Mesothelial cell of epicardium (in vitro differentiated cells): Measurements from ENCODE around the gene CH25H. TPM values are rescaled to one million over a fixed set of nuclear protein-coding genes. Genes with fewer than 3 reads are reported as not detected.

Source experiments
- DNase-seq, 2 experiments: peaks; one replicate each; pipeline ENCODE4 v3.0.0; 2021; ENCODE audit warnings: low spot score in 2 of 2; ENCODE audit not compliant: unreplicated experiment in 2 of 2
- H3K27ac Mint-ChIP-seq: 2 replicates; pipeline ENCODE4 v1.8.0; 2021; ENCODE audit warnings: mixed read lengths
- H3K27me3 Mint-ChIP-seq: 2 replicates; pipeline ENCODE4 v1.8.0; 2021; ENCODE audit warnings: low read depth, mixed read lengths
- H3K36me3 Mint-ChIP-seq: 2 replicates; pipeline ENCODE4 v1.8.0; 2021; ENCODE audit warnings: mixed read lengths
- H3K4me1 Mint-ChIP-seq: 2 replicates; pipeline ENCODE4 v1.8.0; 2021; ENCODE audit warnings: mixed read lengths
- H3K4me3 Mint-ChIP-seq: 2 replicates; pipeline ENCODE4 v1.8.0; 2021; ENCODE audit warnings: mild to moderate bottlenecking, moderate library complexity, mixed read lengths
- H3K9me3 Mint-ChIP-seq: 2 replicates; pipeline ENCODE4 v1.8.0; 2021; ENCODE audit warnings: mixed read lengths
- total RNA-seq: library from RNA; stranded (reverse); gene quantifications from 3 replicates; pipeline ENCODE4 v1.2.1, GENCODE V29; 2021
- TF ChIP-seq, protein P1 (sequence below): fragments of 200-600 bp; sonication (generic); IDR thresholded peaks from one replicate; pipeline ENCODE4 v1.5.0; 2021; ENCODE audit warnings: antibody characterized with exemption; ENCODE audit not compliant: unreplicated experiment

CH25H gene
- total RNA-seq, 1 donor from 2014 or later, result not detected

DNA sequence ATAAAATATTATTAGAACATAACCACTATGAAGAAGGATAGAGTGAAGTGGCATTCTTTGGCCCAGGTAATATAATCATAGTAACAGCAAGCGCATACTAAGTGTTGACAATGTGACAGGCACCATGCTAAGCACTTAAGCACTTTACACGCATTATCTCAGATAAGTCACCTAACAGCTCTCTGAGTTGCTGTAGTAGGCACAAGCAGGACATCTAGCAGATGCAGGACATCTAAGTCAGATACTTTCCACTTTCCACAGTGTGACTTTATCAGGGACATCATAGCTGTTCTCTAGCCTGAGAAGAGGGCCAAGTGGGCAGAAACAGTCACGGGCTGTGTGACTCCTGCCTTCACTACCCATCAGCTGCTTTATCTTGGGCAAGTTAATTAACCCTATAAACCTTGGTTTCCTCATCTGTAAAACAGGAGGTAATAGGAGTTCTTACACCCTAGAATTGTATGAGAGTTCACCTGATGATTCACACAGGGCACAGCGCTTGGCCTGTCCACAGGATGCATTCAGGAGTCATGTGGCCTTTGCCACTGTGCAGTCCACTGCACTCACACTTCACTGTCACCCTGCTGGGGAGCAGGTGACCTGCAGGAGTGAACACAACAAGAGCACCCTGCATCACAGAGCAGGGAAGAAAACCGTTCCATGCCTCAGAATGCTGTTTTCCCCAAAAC lies 32.0 kb upstream of the CH25H start:
- TF ChIP-seq, protein P1, sequence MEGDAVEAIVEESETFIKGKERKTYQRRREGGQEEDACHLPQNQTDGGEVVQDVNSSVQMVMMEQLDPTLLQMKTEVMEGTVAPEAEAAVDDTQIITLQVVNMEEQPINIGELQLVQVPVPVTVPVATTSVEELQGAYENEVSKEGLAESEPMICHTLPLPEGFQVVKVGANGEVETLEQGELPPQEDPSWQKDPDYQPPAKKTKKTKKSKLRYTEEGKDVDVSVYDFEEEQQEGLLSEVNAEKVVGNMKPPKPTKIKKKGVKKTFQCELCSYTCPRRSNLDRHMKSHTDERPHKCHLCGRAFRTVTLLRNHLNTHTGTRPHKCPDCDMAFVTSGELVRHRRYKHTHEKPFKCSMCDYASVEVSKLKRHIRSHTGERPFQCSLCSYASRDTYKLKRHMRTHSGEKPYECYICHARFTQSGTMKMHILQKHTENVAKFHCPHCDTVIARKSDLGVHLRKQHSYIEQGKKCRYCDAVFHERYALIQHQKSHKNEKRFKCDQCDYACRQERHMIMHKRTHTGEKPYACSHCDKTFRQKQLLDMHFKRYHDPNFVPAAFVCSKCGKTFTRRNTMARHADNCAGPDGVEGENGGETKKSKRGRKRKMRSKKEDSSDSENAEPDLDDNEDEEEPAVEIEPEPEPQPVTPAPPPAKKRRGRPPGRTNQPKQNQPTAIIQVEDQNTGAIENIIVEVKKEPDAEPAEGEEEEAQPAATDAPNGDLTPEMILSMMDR, result no peak
- DNase-seq, result no peak
- Mint-ChIP-seq H3K27me3 (no peaks in the 10 kb centered on the region), H3K9me3 (no peaks in the 10 kb centered on the region), H3K27ac (no peak overlapping the region), H3K4me3 (no peak overlapping the region), H3K36me3 (peaks cover 4% of the 10 kb centered on the region), H3K4me1 (no peaks in the 10 kb centered on the region)

DNA sequence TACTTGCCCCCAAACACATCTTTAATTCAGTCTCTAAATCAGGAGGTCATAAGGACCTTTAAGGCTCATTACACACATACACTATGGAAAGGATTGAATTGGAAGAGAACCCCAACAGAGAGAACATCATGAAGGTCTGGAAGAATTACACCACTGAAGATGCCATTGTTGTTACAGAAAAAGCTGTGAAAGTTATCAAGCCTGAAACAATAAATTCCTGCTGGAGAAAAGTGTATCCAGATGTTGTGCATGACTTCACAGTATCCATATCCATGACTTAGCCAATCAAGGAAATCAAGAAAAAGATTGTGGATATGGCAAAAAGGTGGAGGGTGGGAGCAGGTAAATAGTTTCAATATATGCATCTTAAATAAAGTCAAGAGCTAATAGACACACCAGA lies 30.7 kb upstream of the CH25H start:
- no peak overlapping the region for H3K27ac Mint-ChIP-seq
- TF ChIP-seq, protein P1, result no peak
- H3K27me3 Mint-ChIP-seq, result no peaks in the 10 kb centered on the region
- H3K36me3 Mint-ChIP-seq, result peaks cover 4% of the 10 kb centered on the region
- no peaks in the 10 kb centered on the region for H3K9me3 Mint-ChIP-seq
- H3K4me1 Mint-ChIP-seq, result no peaks in the 10 kb centered on the region
- DNase-seq, result no peak
- H3K4me3 Mint-ChIP-seq, result no peak overlapping the region

DNA sequence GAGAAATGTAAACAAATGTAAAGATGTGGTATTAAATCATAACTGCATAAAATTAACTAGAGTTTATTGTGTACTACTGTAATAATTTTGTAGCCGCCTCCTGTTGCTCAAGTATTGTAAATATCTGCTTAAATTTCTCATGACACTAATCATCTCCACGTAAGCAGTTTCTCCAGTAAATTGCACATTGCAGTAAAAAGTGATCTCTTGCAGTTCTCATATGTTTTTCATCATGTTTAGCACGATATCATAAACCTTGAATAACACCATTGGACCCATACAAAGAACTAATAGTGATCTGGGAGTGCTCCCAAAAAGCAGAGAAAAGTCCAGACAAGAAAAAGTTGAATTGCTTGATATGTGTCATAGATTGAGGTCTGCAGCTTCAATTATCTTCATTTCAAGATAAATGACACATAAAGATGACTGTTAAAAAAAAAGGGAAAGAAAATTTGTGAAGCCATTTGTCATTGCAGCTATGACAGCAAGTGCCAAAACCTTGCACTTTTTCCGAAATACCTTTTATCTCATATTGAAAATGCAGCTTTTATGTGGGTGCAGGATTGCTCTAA lies 29.2 kb upstream of the CH25H start:
- Mint-ChIP-seq H3K27ac (no peak overlapping the region), H3K27me3 (no peaks in the 10 kb centered on the region), H3K4me3 (no peak overlapping the region), H3K9me3 (no peaks in the 10 kb centered on the region), H3K4me1 (no peaks in the 10 kb centered on the region), H3K36me3 (peaks cover 4% of the 10 kb centered on the region)
- no peak for DNase-seq
- TF ChIP-seq, protein P1, result no peak

DNA sequence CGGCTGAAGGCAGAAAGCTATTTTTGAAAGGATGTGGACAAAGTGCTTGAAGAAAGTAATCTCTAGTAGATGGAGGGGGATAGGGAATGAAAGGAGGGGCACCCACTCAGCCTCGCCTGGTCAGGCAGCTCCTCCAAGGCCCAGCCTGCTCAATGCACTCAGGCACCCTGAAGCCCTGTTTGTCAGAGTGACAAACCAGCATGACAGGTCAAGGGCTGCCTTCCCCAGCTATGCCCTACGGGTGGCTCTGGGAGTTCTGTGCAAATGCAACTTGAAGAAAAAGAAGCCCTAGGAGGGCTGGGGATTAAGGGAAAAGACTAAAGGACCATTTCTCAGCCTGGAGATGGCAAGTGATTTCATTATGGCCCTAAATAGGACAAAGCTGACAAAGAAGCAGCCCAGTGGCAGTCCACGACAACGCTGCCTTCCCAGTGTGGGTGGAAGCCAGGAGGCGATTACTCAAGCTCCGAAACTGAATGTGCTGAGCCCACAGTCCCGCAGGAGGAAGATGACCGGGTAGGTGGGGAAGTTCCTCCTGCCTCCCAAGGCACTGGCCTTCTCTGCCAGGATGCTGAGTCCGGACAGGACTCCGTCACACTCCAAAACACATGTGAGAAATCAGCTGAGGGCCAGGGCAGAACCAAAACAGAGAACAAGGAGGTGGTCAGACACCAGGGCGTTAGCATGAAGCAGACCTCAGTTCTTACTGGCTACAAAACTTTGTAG lies 28.1 kb upstream of the CH25H start:
- Mint-ChIP-seq H3K4me3 (no peak overlapping the region), H3K27ac (no peak overlapping the region)
- DNase-seq, result no peak

DNA sequence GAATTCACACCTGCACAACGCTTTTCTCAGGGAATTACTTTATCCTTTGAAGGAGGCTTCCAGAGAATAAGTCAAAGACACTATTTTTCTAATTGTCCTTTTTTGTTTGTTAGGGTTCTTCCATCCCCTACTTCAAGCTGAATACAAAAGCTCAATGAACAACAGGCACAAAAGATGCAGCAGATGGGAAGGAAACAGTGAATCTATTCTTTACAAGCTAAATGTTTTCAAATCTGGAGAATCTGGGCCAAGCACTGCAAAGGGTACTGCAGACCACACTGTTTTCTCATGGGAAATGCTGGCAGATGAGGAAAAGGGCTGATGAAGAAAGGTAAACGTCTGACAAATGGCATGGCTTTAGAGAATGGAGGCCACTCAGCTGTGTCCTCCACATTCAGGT lies 25.9 kb upstream of the CH25H start:
- Mint-ChIP-seq H3K27me3 (no peaks in the 10 kb centered on the region), H3K27ac (no peak overlapping the region), H3K4me3 (no peak overlapping the region), H3K4me1 (no peaks in the 10 kb centered on the region), H3K36me3 (peaks cover 4% of the 10 kb centered on the region), H3K9me3 (peaks cover 6% of the 10 kb centered on the region)
- no peak for DNase-seq
- TF ChIP-seq, protein P1, result no peak

More for the DNA sequence above, 28.1 kb upstream of the CH25H start:
- Mint-ChIP-seq H3K9me3 (no peaks in the 10 kb centered on the region), H3K27me3 (no peaks in the 10 kb centered on the region), H3K36me3 (peaks cover 4% of the 10 kb centered on the region), H3K4me1 (no peaks in the 10 kb centered on the region)
- TF ChIP-seq, protein P1, result no peak
